Cardiac fibroblast (primary cell): Measurements from ENCODE around the gene ZNF787.

ENCODE experiments used
- DNase-seq, 2 donors: peaks; one replicate each; pipeline versions ENCODE4 v3.0.0 to v3.0.0-alpha.2; 2010; ENCODE audit warnings: low read depth in 2 of 2
- H3K4me3 ChIP-seq, 2 donors: replicated peaks in 1 of 2; 1 replicate in 1 of 2; 2 replicates in 1 of 2; pipeline ENCODE4 v1.5.1; 2011; ENCODE audit warnings: low read depth in 2 of 2, low read length in 2 of 2, mild to moderate bottlenecking in 2 of 2, moderate library complexity in 1 of 2
- CTCF ChIP-seq: IDR thresholded peaks from one replicate; pipeline ENCODE4 v1.5.1; 2011; ENCODE audit warnings: low read depth, mild to moderate bottlenecking, low read length, inconsistent platforms

ZNF787 gene

GRCh38 chr19:56084835-56085536 lies 36.1 kb downstream of the ZNF787 start:
- no peak for DNase-seq
- H3K4me3 ChIP-seq, result no peak overlapping the region
- no peak for TF ChIP-seq CTCF

GRCh38 chr19:56083668-56084067 lies 37.4 kb downstream of the ZNF787 start:
- no peak for DNase-seq
- no peak for TF ChIP-seq CTCF
- H3K4me3 ChIP-seq, result no peak overlapping the region

GRCh38 chr19:56080669-56081401 lies 40.3 kb downstream of the ZNF787 start:
- DNase-seq, result peak; percentile 85 to 90
- peak overlapping the region; percentile 36 to 52 for H3K4me3 ChIP-seq
- peak; percentile 65 for TF ChIP-seq CTCF

- no peak for TF ChIP-seq CTCF
- no peak overlapping the region for H3K4me3 ChIP-seq
- no peak for DNase-seq
These were observed 41.5 kb downstream of the ZNF787 start for GRCh38 chr19:56079609-56080008.

- TF ChIP-seq CTCF, result peak; percentile 83
- peak; percentile 72 to 74 for DNase-seq
- no peak overlapping the region for H3K4me3 ChIP-seq
These were observed 44.6 kb downstream of the ZNF787 start for GRCh38 chr19:56076498-56076897.

- peak; percentile 41 for TF ChIP-seq CTCF
- DNase-seq, result peak in 1 of 2 donors; percentile 21
- no peak overlapping the region for H3K4me3 ChIP-seq
These were observed 49.9 kb downstream of the ZNF787 start for GRCh38 chr19:56071151-56071550.
